Measurements from ENCODE around the gene ATP9A. TPM values are rescaled to one million over a fixed set of nuclear protein-coding genes. Genes with fewer than 3 reads are reported as not detected.
A peak's percentile ranks its signal among the peaks of the same experiment; 100 is the strongest.

Gene ATP9A
- total RNA-seq, 2 experiments from 2014 or later = 0.11 to 0.19 TPM

GRCh38 chr20:51651921-51652549 lies 116.2 kb downstream of the ATP9A start:
- no peaks in the 10 kb centered on the region for H3K27me3 Mint-ChIP-seq
- POLR2A ChIA-PET = no interaction called here
- Histone ChIP-seq H3K36me3 (ENCODE audit: insufficient read depth, low read length) (no peaks in the 10 kb centered on the region), H3K27ac (ENCODE audit: low read depth in 1 of 2, low read length in 2 of 2) (no peak overlapping the region), H3K4me3 (ENCODE audit: low read length) (no peak overlapping the region), H3K4me1 (ENCODE audit: insufficient read depth, low read length) (peaks cover 4% of the 10 kb centered on the region), H3K9me3 (ENCODE audit: control insufficient read depth in 1 of 2, insufficient read depth in 1 of 2, low read length in 2 of 2) (no peaks in the 10 kb centered on the region), H3K27me3 (ENCODE audit: control insufficient read depth in 1 of 2, insufficient read depth in 2 of 2, low read length in 2 of 2) (no peaks in the 10 kb centered on the region)
- no peak for ATAC-seq (ENCODE audit: poor library complexity)
- H3K36me3 Mint-ChIP-seq (ENCODE audit: low read depth) = no peaks in the 10 kb centered on the region
- no peak overlapping the region for H3K27ac Mint-ChIP-seq
- H3K4me3 Mint-ChIP-seq = no peak overlapping the region
- no peak for TF ChIP-seq CTCF (IDR thresholded peaks at IDR 0.05)
- H3K9me3 Mint-ChIP-seq = no peaks in the 10 kb centered on the region
- intact Hi-C loops (cut with DNase I, micrococcal nuclease) = no loop called here
- DNase-seq = no peak
- CTCF ChIA-PET = no interaction called here
- H3K4me1 Mint-ChIP-seq (ENCODE audit: low read depth) = no peaks in the 10 kb centered on the region

- DNase-seq (peak in 2 of 14 experiments; percentile 42 to 48), ATAC-seq (ENCODE audit: poor library complexity) (no peak)
- intact Hi-C loops (cut with DNase I, micrococcal nuclease) = no loop called here
- no peak overlapping the region for H3K27ac Mint-ChIP-seq
- no peaks in the 10 kb centered on the region for H3K9me3 Mint-ChIP-seq
- no peak overlapping the region for H3K27ac ChIP-seq (ENCODE audit: low read depth in 1 of 2, low read length in 2 of 2)
- H3K36me3 ChIP-seq (ENCODE audit: insufficient read depth, low read length) = no peaks in the 10 kb centered on the region
- CTCF ChIA-PET = no interaction called here
- H3K36me3 Mint-ChIP-seq (ENCODE audit: low read depth) = no peaks in the 10 kb centered on the region
- TF ChIP-seq CTCF (IDR thresholded peaks at IDR 0.05) = no peak
- H3K27me3 ChIP-seq (ENCODE audit: control insufficient read depth in 1 of 2, insufficient read depth in 2 of 2, low read length in 2 of 2) = no peaks in the 10 kb centered on the region
- H3K27me3 Mint-ChIP-seq = no peaks in the 10 kb centered on the region
- H3K9me3 ChIP-seq (ENCODE audit: control insufficient read depth in 1 of 2, insufficient read depth in 1 of 2, low read length in 2 of 2) = no peaks in the 10 kb centered on the region
- POLR2A ChIA-PET = no interaction called here
- H3K4me1 Mint-ChIP-seq (ENCODE audit: low read depth) = no peaks in the 10 kb centered on the region
- H3K4me1 ChIP-seq (ENCODE audit: insufficient read depth, low read length) = peaks cover 4% of the 10 kb centered on the region
- no peak overlapping the region for H3K4me3 ChIP-seq (ENCODE audit: low read length)
- no peak overlapping the region for H3K4me3 Mint-ChIP-seq
Observed at GRCh38 chr20:51650685-51651134, 117.5 kb downstream of the ATP9A start.

GRCh38 chr20:51648571-51648947 lies 119.6 kb downstream of the ATP9A start:
- TF ChIP-seq CTCF (IDR thresholded peaks at IDR 0.05) = no peak
- no peaks in the 10 kb centered on the region for H3K27me3 Mint-ChIP-seq
- CTCF ChIA-PET = no interaction called here

More at GRCh38 chr20:51648571-51648947, 119.6 kb downstream of the ATP9A start:
- Mint-ChIP-seq H3K4me3 (no peak overlapping the region), H3K9me3 (no peaks in the 10 kb centered on the region), H3K27ac (no peak overlapping the region), H3K4me1 (ENCODE audit: low read depth) (no peaks in the 10 kb centered on the region), H3K36me3 (ENCODE audit: low read depth) (no peaks in the 10 kb centered on the region)
- Histone ChIP-seq H3K9me3 (ENCODE audit: control insufficient read depth in 1 of 2, insufficient read depth in 1 of 2, low read length in 2 of 2) (no peaks in the 10 kb centered on the region), H3K4me1 (ENCODE audit: insufficient read depth, low read length) (peaks cover 4% of the 10 kb centered on the region), H3K27ac (ENCODE audit: low read depth in 1 of 2, low read length in 2 of 2) (no peak overlapping the region), H3K36me3 (ENCODE audit: insufficient read depth, low read length) (no peaks in the 10 kb centered on the region), H3K27me3 (ENCODE audit: control insufficient read depth in 1 of 2, insufficient read depth in 2 of 2, low read length in 2 of 2) (no peaks in the 10 kb centered on the region), H3K4me3 (ENCODE audit: low read length) (no peak overlapping the region)
- POLR2A ChIA-PET = no interaction called here
- intact Hi-C loops (cut with DNase I, micrococcal nuclease) = no loop called here
- DNase-seq (no peak), ATAC-seq (ENCODE audit: poor library complexity) (no peak)

Data from CD4-positive, alpha-beta T cell (primary cell).